Astrocyte of the cerebellum (primary cell): ENCODE results near the gene SLC12A7.
"Not testable (repeated sequence)": the region's sequence is repeated elsewhere in the genome, so short reads cannot be mapped to it uniquely, and the experiment has no call there.

ENCODE experiments used
- DNase-seq: peaks from one replicate; pipeline ENCODE4 v3.0.0-alpha.2; 2011; ENCODE audit warnings: low read depth
- H3K4me3 ChIP-seq: 2 replicates; pipeline ENCODE4 v1.5.1; 2011; ENCODE audit warnings: mild to moderate bottlenecking, low read depth, low read length, moderate library complexity
- CTCF ChIP-seq: IDR thresholded peaks from 2 replicates; pipeline ENCODE4 v1.5.1; 2012; ENCODE audit warnings: low read length, low read depth, moderate library complexity, mild to moderate bottlenecking; ENCODE audit errors: missing control alignments
- in situ Hi-C: cut with HindIII; loops from 2 replicates; pipeline ENCODE4 v1.10.0; 2017; ENCODE audit warnings: low sequenced_read_pairs

SLC12A7 gene

GRCh38 chr5:1111727-1112289, at the start of gene SLC12A7:
Gene SLC12A7, minus strand, starts transcription at chr5:1112063. Its CDS starts 72 bp downstream, at chr5:1111991.
- DNase-seq = no peak
- no peak for TF ChIP-seq CTCF
- in situ Hi-C loops = no loop called here

DNA sequence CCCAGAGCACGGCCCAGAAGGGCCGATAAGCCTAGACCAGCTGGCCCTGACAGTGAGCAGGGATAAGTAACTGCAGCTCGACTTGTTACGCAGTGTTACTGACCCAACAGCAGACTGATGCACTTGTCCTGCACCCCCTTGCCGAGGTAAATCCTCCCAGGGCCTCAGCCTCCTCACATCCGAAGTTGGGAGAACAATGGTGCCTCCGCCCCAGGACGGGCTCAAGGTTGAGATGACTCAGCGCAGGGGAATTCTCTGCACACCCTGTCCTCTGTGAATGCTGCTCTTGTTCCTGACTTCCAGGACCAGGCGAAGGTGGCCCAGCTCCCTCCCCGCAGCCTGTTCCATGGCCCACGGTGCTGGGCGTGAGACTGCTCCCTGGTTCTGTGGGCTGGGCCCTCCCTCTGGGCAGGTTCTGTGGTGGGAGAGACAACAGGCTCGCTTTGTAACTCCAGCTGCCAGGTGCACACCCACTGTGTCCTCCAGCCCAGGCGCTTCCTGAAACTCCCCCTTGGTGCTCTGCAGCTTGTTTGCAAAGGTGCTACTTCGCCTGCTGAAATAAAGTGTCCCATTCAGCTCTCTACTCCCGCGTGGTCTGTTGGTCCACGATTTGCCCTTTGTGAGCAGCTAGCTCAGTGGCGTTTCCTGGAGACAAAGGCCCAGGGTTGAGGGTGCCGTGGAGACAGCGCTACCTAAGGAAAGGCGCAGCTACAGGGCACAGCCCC, 49.4 kb upstream of the SLC12A7 start:
- H3K4me3 ChIP-seq = no peak overlapping the region
- DNase-seq = no peak
- TF ChIP-seq CTCF = no peak
- in situ Hi-C loops = loop anchor here (25.0 kb wide), 1 partner anchor 224 kb away; no protein-coding TSS in a partner anchor

More at GRCh38 chr5:1111727-1112289, at the start of gene SLC12A7:
- peak within 1 kb of the TSS; percentile 66 for H3K4me3 ChIP-seq

GRCh38 chr5:1159774-1160406, 48.0 kb upstream of the SLC12A7 start:
- no peak for TF ChIP-seq CTCF
- H3K4me3 ChIP-seq = no peak overlapping the region
- in situ Hi-C loops = loop anchor here (25.0 kb wide), 1 partner anchor 223 kb away; no protein-coding TSS in a partner anchor
- no peak for DNase-seq

GRCh38 chr5:1159341-1159675, 47.4 kb upstream of the SLC12A7 start:
- in situ Hi-C loops = loop anchor here (25.0 kb wide), 1 partner anchor 222 kb away; no protein-coding TSS in a partner anchor
- no peak overlapping the region for H3K4me3 ChIP-seq
- no peak for DNase-seq
- TF ChIP-seq CTCF = no peak

- in situ Hi-C loops = loop anchor here (25.0 kb wide), 1 partner anchor 221 kb away; no protein-coding TSS in a partner anchor
- no peak overlapping the region for H3K4me3 ChIP-seq
- no peak for TF ChIP-seq CTCF
- DNase-seq = no peak
Measured at GRCh38 chr5:1158647-1159340, 46.9 kb upstream of the SLC12A7 start.

GRCh38 chr5:1157461-1157986, 45.7 kb upstream of the SLC12A7 start:
- in situ Hi-C loops = loop anchor here (25.0 kb wide), 1 partner anchor 220 kb away; no protein-coding TSS in a partner anchor
- not testable (repeated sequence) for H3K4me3 ChIP-seq, DNase-seq
